ENCODE results near the gene TTC36.
"Not testable (repeated sequence)": the region's sequence is repeated elsewhere in the genome, so short reads cannot be mapped to it uniquely, and the experiment has no call there.

The TTC36 gene, protein sequence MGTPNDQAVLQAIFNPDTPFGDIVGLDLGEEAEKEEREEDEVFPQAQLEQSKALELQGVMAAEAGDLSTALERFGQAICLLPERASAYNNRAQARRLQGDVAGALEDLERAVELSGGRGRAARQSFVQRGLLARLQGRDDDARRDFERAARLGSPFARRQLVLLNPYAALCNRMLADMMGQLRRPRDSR

GRCh38 chr11:118527109-118527508, at the start of gene TTC36:
TSS of gene TTC36 (plus strand) at chr11:118527474. CDS start at chr11:118527495, 21 bp downstream.
- DNase-seq (ENCODE audit: low read depth in 3 of 3): no peak

DNA sequence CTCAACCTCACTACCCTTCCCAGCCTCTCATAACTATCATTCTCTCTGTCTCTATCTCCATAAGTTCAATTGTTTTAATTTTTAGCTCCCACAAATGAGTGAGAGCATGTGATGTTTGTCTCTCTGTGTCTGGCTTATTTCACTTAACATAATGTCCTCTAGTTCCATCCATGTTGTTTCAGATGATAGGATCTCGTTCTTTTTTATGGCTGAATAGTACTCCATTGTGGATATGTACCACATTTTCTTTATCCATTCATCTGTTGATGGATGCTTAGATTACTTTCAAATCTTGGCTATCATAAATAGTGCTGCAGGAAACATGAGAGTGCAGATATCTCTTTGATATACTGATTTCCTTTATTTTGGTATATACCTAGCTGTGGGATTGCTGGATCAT, 46.0 kb upstream of the TTC36 start:
- DNase-seq (ENCODE audit: low read depth in 3 of 3): not testable (repeated sequence)

DNA sequence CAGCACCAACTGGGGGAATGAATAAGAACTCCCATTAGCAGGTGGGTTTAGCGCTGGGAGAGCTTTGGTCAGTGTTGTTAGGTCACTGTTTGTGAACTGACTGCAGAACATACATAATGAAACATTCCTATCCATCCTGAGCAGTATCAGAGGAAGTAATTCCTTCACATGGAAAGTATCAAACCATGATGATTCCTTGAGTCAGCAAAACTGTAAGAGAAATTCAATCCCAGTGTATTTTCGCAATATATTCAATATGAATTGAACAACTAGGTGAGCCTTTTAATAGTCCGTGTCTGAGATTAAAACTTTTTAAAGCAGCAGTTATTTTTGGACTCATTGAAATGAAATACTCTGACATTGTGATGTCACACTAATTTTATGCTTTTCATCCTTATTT, 42.9 kb upstream of the TTC36 start:
- no peak for DNase-seq (ENCODE audit: low read depth in 3 of 3)

DNA sequence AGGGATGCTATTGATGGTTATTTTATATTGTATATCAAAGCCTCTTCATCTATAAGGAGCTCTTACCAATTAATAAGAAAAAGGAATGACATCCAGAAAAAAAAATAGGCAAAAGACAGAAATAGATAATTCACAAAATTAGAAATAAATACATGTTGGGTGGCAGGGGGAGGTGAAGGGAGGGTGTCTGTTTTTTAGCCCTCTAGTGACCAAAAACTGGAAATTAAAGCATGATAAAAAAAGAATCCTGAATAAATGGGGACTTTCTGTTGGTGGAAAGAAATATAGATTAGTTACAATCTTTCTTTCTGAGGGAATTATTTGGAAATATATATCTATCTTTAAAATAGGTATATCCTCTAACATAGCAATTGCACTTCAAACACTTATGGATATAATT, 42.0 kb upstream of the TTC36 start:
- DNase-seq (ENCODE audit: low read depth in 3 of 3): no peak

DNA sequence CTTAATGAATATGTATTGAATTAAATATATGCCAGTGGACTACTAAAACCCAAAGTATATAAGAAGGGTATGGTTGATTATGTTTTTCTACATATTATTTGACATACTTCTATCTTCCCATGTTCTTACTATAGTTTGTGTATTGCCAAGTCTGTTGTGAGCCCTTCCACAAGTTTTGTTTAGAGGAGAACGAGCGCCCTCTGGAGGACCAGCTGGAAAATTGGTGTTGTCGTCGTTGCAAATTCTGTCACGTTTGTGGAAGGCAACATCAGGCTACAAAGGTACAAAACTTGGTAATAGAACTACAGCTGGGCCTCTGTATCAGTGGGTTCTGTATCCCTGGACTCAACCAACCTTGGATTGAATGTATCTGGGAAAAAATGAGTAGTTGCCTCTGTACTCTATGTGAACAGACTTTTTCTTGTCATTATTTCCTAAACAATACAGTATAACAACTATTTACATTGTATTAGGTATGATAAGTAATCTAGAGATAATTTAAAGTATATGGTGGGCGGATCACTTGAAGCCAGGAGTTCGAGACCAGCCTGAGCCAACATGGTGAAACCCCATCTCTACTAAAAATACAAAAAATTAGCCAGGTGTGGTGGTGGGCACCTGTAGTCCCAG, 38.7 kb upstream of the TTC36 start:
- DNase-seq (ENCODE audit: low read depth in 3 of 3): peak; percentile 54 to 66 (median 61)

GRCh38 chr11:118491041-118491440, 36.2 kb upstream of the TTC36 start:
- no peak for DNase-seq (ENCODE audit: low read depth in 3 of 3)

DNA sequence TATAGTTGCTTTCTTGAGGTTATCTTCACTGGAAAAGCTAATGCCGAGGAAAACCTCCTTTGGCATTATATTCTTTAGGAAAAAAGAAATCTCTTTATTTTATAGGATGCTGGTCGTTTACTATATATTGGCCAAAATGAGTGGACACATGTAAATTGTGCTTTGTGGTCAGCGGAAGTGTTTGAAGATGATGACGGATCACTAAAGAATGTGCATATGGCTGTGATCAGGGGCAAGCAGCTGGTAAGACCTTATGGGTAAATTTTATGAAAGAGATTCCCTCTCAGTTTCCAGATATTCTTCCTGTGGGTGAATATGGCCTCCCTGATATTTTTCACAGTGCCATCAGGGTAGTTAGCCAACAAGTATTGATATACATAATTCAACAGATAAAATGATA, 29.4 kb upstream of the TTC36 start:
- no peak for DNase-seq (ENCODE audit: low read depth in 3 of 3)

GRCh38 chr11:118503216-118503615, 24.1 kb upstream of the TTC36 start:
- no peak for DNase-seq (ENCODE audit: low read depth in 3 of 3)

DNA sequence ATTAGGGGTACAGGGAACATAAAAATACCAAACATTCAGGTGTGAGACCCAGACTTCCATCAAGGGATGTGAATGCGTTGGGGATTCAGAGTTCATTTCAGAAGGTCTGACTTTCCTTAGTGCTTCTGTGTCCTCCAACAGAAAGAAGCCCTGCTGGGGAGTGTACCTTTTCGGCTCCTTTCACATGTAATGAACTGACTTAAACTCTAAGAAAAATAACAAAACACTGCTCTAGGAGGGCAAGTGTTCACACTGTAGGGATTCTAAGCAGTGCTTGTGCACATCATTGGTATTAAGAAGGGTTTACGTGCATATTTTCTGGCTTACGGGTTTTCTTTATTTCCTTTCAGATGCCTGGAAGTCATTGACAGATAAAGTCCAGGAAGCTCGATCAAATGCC, 15.7 kb upstream of the TTC36 start:
- DNase-seq (ENCODE audit: low read depth in 3 of 3): no peak

DNA sequence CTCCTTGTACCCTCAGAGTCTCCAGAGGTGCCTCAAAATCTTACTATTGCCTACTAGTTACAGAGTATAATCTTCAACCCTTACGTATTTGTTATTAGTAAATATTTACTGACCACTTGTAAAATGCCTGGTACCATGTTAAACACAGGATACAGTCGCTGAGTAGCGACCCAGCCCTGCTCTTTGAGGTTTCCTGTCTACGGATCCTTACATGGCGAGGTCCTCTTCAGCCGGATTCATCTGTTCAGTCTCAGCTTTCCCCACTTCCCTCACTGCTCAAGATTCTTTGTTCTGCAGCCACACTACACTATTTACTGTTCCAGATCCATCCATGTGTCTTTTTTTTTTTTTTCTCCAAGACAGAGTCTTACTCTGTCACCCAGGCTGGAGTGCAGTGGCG, 13.2 kb upstream of the TTC36 start:
- DNase-seq (ENCODE audit: low read depth in 3 of 3): no peak

DNA sequence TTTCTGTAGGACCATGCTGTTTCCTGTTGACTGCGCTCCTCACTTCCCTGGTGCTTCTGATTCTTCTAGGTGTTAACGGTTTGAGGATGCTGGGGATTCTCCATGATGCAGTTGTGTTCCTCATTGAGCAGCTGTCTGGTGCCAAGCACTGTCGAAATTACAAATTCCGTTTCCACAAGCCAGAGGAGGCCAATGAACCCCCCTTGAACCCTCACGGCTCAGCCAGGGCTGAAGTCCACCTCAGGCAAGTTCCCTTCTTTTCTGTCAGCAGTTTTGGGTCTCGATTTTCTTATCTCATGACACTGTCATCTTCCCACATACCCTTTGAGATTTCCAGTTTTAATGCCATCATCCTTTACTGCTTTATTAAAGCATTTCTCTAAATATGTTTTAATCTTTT, 7.7 kb upstream of the TTC36 start:
- DNase-seq (ENCODE audit: low read depth in 3 of 3): no peak

DNA sequence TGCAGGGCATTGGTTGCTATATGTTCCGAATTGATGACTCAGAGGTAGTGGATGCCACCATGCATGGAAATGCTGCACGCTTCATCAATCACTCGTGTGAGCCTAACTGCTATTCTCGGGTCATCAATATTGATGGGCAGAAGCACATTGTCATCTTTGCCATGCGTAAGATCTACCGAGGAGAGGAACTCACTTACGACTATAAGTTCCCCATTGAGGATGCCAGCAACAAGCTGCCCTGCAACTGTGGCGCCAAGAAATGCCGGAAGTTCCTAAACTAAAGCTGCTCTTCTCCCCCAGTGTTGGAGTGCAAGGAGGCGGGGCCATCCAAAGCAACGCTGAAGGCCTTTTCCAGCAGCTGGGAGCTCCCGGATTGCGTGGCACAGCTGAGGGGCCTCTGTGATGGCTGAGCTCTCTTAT, 5.4 kb upstream of the TTC36 start:
- no peak for DNase-seq (ENCODE audit: low read depth in 3 of 3)

DNA sequence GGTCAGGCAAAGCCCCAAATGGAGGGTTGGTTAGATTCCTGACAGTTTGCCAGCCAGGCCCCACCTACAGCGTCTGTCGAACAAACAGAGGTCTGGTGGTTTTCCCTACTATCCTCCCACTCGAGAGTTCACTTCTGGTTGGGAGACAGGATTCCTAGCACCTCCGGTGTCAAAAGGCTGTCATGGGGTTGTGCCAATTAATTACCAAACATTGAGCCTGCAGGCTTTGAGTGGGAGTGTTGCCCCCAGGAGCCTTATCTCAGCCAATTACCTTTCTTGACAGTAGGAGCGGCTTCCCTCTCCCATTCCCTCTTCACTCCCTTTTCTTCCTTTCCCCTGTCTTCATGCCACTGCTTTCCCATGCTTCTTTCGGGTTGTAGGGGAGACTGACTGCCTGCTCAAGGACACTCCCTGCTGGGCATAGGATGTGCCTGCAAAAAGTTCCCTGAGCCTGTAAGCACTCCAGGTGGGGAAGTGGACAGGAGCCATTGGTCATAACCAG, 4.7 kb upstream of the TTC36 start:
- no peak for DNase-seq (ENCODE audit: low read depth in 3 of 3)

- no peak for DNase-seq (ENCODE audit: low read depth in 3 of 3)
Observed at GRCh38 chr11:118524356-118524755, 2.9 kb upstream of the TTC36 start.

GRCh38 chr11:118524757-118525470, 2.4 kb upstream of the TTC36 start:
- no peak for DNase-seq (ENCODE audit: low read depth in 3 of 3)

DNA sequence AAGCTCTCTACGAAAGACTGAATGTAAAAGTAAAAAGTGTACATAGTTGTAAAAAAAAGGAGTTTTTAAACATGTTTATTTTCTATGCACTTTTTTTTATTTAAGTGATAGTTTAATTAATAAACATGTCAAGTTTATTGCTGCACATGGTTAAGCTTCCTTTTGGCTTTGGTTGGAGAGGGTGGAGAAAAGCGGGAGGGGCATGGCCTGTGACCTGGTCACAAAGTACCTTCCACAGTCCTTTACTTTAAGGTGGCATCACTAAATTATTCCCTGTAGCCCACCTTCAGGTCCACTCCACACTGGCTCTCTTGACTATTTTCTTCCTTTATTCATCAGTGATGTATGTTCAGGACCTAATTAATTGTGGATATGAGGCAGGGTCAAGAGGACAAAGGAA, 586 bp upstream of the TTC36 start:
- no peak for DNase-seq (ENCODE audit: low read depth in 3 of 3)

DNA sequence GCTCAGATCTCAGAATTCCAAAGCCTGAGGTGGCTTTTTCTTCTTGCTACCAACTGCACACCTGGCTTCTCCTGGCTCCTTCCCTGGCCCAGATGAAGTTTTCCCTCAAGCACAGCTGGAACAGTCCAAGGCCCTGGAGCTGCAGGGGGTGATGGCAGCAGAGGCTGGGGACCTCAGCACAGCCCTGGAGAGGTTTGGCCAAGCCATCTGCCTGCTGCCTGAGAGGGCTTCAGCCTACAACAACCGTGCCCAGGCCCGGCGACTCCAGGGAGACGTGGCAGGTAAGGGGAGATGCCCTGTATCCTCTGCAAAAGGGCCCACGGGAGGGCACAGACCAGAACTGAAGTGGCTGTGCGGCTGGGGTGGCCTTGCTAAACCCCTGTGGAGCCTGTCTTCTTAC, 1.2 kb downstream of the TTC36 start:
- no peak for DNase-seq (ENCODE audit: low read depth in 3 of 3)

DNA sequence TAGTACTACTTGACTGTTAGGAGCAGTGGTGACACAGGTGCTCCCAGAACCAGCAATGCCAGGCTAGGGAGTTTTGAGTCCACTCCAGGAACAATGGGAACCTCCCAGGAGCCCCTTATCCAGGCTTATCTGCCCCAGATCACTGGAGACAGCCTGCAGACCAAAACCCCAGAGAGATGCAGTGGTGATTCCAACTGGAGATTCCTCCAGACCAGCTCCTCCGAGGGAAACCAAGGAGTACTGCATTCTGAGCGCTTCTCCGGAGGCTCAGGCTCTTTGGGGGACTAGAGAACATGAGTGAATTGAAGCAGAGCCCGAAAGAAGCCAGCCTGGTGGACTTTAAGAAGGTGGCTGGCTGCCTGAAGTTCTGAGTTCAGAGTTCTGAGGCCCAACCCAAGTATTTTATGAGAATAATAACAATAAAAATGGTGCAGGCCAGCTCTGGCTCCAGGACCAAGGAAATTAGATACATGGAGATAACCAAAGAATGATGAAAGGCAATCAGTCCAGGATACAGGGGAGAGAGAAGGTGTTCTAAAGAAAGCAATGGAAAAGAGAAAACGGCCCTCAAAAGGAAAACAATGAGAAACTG, 2.4 kb downstream of the TTC36 start:
- no peak for DNase-seq (ENCODE audit: low read depth in 3 of 3)

DNA sequence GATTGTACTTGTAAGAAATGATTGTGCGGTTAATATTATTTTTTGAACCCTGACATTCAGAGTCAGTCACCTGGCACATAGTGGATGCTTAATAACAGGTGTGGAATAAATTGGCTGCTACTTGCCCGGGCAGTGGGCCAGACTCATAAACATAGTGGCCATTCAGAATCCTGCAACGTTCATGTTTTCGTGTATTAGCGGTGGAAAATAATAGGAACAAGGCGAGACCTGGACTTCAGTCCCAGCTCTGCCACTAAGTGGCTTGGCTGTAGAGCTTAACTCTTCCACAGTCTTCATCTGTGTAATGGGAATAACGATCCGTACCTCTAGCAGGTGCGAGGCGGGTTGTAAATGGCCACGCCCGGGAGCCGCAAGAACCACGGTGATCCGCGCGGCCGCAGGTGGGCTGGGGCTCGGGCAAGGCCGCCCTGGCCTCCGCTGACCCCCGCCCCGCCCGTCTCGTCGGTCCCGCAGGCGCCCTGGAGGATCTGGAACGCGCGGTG, 3.0 kb downstream of the TTC36 start:
- DNase-seq (ENCODE audit: low read depth in 3 of 3): peak in 1 of 3 donors; percentile 5

- peak; percentile 50 to 79 (median 57) for DNase-seq (ENCODE audit: low read depth in 3 of 3)
Observed at GRCh38 chr11:118530683-118531596, 3.7 kb downstream of the TTC36 start, which contains the start of gene TMEM25. TSS of gene TMEM25 (plus strand) at chr11:118531192. CDS start at chr11:118531802, 610 bp downstream.

GRCh38 chr11:118531597-118532084, 4.4 kb downstream of the TTC36 start:
- DNase-seq (ENCODE audit: low read depth in 3 of 3): no peak
